ENCODE data around the gene TRDN.

TRDN gene

DNA sequence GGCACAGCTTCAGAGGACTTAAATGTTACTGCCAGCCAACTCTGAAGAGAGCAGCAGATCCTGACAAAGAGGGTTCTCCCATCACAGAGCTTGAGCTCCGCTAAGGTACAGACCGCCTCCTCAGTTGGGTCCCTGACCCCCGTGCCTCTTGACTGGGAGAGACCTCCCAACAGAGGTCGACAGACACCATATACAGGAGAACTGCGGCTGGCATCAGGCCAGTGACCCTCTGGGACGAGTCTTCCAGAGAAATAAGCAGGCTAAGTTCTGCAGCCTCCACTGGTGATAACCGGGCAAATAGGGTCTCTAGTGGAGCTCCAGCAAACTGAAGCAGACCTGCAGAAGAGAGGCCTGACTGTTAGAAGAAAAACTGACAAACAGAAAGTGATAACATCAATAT is 453.8 kb downstream of the TRDN start:
- no peaks in the 10 kb centered on the region for H3K4me1 ChIP-seq (ENCODE audit: control insufficient read depth, insufficient read depth, low read length)
- H3K9me3 ChIP-seq (ENCODE audit: control insufficient read depth, insufficient read depth, low read depth, low read length) = no peaks in the 10 kb centered on the region; the same call in 1 of the 2 replicates
- ChIA-PET POLR2A (no interaction called here), CTCF (no interaction called here)
- H3K27ac ChIP-seq (ENCODE audit: extremely low read depth, low read depth, low read length) = no peak overlapping the region
- H3K4me3 ChIP-seq (ENCODE audit: low read depth, low read length) = no peak overlapping the region
- H3K36me3 ChIP-seq (ENCODE audit: control insufficient read depth in 2 of 2, insufficient read depth in 1 of 2, low read length in 2 of 2) = no peaks in the 10 kb centered on the region
- TF ChIP-seq, protein P1, sequence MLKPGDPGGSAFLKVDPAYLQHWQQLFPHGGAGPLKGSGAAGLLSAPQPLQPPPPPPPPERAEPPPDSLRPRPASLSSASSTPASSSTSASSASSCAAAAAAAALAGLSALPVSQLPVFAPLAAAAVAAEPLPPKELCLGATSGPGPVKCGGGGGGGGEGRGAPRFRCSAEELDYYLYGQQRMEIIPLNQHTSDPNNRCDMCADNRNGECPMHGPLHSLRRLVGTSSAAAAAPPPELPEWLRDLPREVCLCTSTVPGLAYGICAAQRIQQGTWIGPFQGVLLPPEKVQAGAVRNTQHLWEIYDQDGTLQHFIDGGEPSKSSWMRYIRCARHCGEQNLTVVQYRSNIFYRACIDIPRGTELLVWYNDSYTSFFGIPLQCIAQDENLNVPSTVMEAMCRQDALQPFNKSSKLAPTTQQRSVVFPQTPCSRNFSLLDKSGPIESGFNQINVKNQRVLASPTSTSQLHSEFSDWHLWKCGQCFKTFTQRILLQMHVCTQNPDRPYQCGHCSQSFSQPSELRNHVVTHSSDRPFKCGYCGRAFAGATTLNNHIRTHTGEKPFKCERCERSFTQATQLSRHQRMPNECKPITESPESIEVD (tag by site-specific recombination; IDR thresholded peaks at IDR 0.05) = no peak
- TF ChIP-seq ZNF274 (IDR thresholded peaks at IDR 0.05; ENCODE audit: low read length) = no peak
- TF ChIP-seq ZNF274 (tag by site-specific recombination; IDR thresholded peaks at IDR 0.05; ENCODE audit: borderline replicate concordance) = no peak
- no peak for TF ChIP-seq ZNF473 (tag by site-specific recombination; IDR thresholded peaks at IDR 0.05)
- no peak for TF ChIP-seq ZNF610 (tag by site-specific recombination; IDR thresholded peaks at IDR 0.05; ENCODE audit: borderline replicate concordance)
- TF ChIP-seq ZNF501 (tag by site-specific recombination; IDR thresholded peaks at IDR 0.05) = no peak

DNA sequence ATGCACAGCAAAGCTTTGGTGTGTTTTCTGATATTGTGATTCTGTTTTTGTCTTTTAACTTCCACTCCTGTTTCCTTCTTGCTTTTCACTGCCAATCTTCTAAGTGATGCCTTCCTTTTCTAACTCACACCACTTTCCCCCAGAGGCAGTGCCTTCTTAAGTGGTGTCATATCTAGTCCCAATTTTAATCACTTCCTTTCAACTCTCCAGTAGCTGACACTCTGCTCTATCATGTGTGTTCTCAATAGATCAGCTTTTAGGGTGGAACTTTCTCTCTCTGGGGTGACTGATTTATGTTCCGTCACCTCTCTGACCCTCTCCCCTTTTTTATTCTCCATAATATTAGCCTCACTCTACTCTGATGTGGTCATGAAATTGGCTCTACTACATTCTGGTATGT is 460.0 kb downstream of the TRDN start:
- H3K4me3 ChIP-seq (ENCODE audit: low read depth, low read length) = no peak overlapping the region
- no peaks in the 10 kb centered on the region for H3K36me3 ChIP-seq (ENCODE audit: control insufficient read depth in 2 of 2, insufficient read depth in 1 of 2, low read length in 2 of 2)
- ChIA-PET POLR2A (no interaction called here), CTCF (no interaction called here)
- no peaks in the 10 kb centered on the region for H3K9me3 ChIP-seq (ENCODE audit: control insufficient read depth, insufficient read depth, low read depth, low read length)
- H3K27ac ChIP-seq (ENCODE audit: extremely low read depth, low read depth, low read length) = no peak overlapping the region
- H3K4me1 ChIP-seq (ENCODE audit: control insufficient read depth, insufficient read depth, low read length) = no peaks in the 10 kb centered on the region
- TF ChIP-seq, protein P2, sequence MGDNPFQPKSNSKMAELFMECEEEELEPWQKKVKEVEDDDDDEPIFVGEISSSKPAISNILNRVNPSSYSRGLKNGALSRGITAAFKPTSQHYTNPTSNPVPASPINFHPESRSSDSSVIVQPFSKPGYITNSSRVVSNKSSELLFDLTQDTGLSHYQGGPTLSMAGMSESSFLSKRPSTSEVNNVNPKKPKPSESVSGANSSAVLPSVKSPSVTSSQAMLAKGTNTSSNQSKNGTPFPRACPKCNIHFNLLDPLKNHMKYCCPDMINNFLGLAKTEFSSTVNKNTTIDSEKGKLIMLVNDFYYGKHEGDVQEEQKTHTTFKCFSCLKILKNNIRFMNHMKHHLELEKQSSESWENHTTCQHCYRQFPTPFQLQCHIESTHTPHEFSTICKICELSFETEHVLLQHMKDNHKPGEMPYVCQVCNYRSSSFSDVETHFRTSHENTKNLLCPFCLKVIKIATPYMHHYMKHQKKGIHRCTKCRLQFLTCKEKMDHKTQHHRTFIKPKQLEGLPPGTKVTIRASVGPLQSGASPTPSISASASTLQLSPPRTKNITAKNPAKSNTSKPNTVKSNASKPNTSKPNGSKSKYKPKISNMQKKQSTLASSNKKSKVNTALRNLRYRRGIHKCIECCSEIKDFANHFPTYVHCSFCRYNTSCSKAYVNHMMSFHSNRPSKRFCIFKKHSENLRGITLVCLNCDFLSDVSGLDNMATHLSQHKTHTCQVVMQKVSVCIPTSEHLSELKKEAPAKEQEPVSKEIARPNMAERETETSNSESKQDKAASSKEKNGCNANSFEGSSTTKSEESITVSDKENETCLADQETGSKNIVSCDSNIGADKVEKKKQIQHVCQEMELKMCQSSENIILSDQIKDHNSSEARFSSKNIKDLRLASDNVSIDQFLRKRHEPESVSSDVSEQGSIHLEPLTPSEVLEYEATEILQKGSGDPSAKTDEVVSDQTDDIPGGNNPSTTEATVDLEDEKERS (tag by site-specific recombination; IDR thresholded peaks at IDR 0.05) = no peak
- TF ChIP-seq ZFP3 (tag by site-specific recombination; IDR thresholded peaks at IDR 0.05; ENCODE audit: low read depth) (no peak), KLF10 (tag by site-specific recombination; IDR thresholded peaks at IDR 0.05) (no peak), ZNF19 (tag by site-specific recombination; IDR thresholded peaks at IDR 0.05; ENCODE audit: low read depth) (no peak), ZNF132 (tag by site-specific recombination; IDR thresholded peaks at IDR 0.05; ENCODE audit: borderline replicate concordance) (no peak), ZNF621 (tag by site-specific recombination; IDR thresholded peaks at IDR 0.05) (no peak), ZNF830 (tag by site-specific recombination; IDR thresholded peaks at IDR 0.05; ENCODE audit: low read depth) (no peak), OVOL3 (tag by site-specific recombination; IDR thresholded peaks at IDR 0.05) (no peak)
- TF ChIP-seq, protein P3, sequence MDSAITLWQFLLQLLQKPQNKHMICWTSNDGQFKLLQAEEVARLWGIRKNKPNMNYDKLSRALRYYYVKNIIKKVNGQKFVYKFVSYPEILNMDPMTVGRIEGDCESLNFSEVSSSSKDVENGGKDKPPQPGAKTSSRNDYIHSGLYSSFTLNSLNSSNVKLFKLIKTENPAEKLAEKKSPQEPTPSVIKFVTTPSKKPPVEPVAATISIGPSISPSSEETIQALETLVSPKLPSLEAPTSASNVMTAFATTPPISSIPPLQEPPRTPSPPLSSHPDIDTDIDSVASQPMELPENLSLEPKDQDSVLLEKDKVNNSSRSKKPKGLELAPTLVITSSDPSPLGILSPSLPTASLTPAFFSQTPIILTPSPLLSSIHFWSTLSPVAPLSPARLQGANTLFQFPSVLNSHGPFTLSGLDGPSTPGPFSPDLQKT (IDR thresholded peaks at IDR 0.05; ENCODE audit: borderline replicate concordance, low read depth, low read length) = no peak
- TF ChIP-seq, protein P1 (tag by site-specific recombination; IDR thresholded peaks at IDR 0.05) = no peak
- TF ChIP-seq, protein P4, sequence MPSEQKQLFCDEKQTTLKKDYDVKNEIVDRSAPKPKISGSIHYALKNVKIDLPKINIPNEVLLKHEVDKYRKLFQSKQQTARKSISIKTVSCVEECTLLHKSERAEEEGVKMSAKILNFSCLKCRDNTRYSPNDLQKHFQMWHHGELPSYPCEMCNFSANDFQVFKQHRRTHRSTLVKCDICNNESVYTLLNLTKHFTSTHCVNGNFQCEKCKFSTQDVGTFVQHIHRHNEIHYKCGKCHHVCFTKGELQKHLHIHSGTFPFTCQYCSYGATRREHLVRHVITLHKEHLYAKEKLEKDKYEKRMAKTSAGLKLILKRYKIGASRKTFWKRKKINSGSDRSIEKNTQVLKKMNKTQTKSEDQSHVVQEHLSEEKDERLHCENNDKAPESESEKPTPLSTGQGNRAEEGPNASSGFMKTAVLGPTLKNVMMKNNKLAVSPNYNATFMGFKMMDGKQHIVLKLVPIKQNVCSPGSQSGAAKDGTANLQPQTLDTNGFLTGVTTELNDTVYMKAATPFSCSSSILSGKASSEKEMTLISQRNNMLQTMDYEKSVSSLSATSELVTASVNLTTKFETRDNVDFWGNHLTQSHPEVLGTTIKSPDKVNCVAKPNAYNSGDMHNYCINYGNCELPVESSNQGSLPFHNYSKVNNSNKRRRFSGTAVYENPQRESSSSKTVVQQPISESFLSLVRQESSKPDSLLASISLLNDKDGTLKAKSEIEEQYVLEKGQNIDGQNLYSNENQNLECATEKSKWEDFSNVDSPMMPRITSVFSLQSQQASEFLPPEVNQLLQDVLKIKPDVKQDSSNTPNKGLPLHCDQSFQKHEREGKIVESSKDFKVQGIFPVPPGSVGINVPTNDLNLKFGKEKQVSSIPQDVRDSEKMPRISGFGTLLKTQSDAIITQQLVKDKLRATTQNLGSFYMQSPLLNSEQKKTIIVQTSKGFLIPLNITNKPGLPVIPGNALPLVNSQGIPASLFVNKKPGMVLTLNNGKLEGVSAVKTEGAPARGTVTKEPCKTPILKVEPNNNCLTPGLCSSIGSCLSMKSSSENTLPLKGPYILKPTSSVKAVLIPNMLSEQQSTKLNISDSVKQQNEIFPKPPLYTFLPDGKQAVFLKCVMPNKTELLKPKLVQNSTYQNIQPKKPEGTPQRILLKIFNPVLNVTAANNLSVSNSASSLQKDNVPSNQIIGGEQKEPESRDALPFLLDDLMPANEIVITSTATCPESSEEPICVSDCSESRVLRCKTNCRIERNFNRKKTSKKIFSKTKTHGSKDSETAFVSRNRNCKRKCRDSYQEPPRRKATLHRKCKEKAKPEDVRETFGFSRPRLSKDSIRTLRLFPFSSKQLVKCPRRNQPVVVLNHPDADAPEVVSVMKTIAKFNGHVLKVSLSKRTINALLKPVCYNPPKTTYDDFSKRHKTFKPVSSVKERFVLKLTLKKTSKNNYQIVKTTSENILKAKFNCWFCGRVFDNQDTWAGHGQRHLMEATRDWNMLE (tag by site-specific recombination; conservative IDR thresholded peaks at IDR 0.05; ENCODE audit: low read depth) = no peak
- TF ChIP-seq, protein P5, sequence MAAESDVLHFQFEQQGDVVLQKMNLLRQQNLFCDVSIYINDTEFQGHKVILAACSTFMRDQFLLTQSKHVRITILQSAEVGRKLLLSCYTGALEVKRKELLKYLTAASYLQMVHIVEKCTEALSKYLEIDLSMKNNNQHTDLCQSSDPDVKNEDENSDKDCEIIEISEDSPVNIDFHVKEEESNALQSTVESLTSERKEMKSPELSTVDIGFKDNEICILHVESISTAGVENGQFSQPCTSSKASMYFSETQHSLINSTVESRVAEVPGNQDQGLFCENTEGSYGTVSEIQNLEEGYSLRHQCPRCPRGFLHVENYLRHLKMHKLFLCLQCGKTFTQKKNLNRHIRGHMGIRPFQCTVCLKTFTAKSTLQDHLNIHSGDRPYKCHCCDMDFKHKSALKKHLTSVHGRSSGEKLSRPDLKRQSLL (tag by site-specific recombination; IDR thresholded peaks at IDR 0.05) = no peak
- TF ChIP-seq, protein P6, sequence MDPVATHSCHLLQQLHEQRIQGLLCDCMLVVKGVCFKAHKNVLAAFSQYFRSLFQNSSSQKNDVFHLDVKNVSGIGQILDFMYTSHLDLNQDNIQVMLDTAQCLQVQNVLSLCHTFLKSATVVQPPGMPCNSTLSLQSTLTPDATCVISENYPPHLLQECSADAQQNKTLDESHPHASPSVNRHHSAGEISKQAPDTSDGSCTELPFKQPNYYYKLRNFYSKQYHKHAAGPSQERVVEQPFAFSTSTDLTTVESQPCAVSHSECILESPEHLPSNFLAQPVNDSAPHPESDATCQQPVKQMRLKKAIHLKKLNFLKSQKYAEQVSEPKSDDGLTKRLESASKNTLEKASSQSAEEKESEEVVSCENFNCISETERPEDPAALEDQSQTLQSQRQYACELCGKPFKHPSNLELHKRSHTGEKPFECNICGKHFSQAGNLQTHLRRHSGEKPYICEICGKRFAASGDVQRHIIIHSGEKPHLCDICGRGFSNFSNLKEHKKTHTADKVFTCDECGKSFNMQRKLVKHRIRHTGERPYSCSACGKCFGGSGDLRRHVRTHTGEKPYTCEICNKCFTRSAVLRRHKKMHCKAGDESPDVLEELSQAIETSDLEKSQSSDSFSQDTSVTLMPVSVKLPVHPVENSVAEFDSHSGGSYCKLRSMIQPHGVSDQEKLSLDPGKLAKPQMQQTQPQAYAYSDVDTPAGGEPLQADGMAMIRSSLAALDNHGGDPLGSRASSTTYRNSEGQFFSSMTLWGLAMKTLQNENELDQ (tag by site-specific recombination; IDR thresholded peaks at IDR 0.05; ENCODE audit: low read depth) = no peak

All from HEK293 (cell line).